ENCODE data around the gene CEP170B.
"Not testable (repeated sequence)": the region's sequence is repeated elsewhere in the genome, so short reads cannot be mapped to it uniquely, and the experiment has no call there.

Gene CEP170B

GRCh38 chr14:104844306-104845032 lies 20.6 kb upstream of the CEP170B start:
- peak; percentile 25 for DNase-seq

- DNase-seq = no peak
Observed at GRCh38 chr14:104845033-104845666, 19.9 kb upstream of the CEP170B start.

GRCh38 chr14:104845834-104846441 lies 19.1 kb upstream of the CEP170B start:
- no peak for DNase-seq

GRCh38 chr14:104852280-104852663 lies 12.8 kb upstream of the CEP170B start:
- no peak for DNase-seq

- DNase-seq = no peak
Observed at GRCh38 chr14:104855532-104856090, 9.5 kb upstream of the CEP170B start.

- DNase-seq = no peak
Observed at GRCh38 chr14:104856157-104856868, 8.8 kb upstream of the CEP170B start.

GRCh38 chr14:104856869-104857860 lies 7.9 kb upstream of the CEP170B start:
- no peak for DNase-seq

- DNase-seq = not testable (repeated sequence)
Observed at GRCh38 chr14:104857931-104858330, 7.1 kb upstream of the CEP170B start.

GRCh38 chr14:104858811-104859426 lies 6.1 kb upstream of the CEP170B start:
- no peak for DNase-seq

- no peak for DNase-seq
Observed at GRCh38 chr14:104859900-104860299, 5.2 kb upstream of the CEP170B start.

- no peak for DNase-seq
Observed at GRCh38 chr14:104860414-104860813, 4.7 kb upstream of the CEP170B start.

GRCh38 chr14:104863131-104863862 lies 1.8 kb upstream of the CEP170B start:
- no peak for DNase-seq

GRCh38 chr14:104863923-104864266 lies 1.2 kb upstream of the CEP170B start:
- DNase-seq = no peak

GRCh38 chr14:104864267-104865080 lies 594 bp upstream of the CEP170B start:
- peak; percentile 72 for DNase-seq

GRCh38 chr14:104865631-104866441 lies 768 bp downstream of the CEP170B start:
- peak; percentile 37 for DNase-seq

GRCh38 chr14:104866451-104867370 lies 1.6 kb downstream of the CEP170B start:
- DNase-seq = no peak

GRCh38 chr14:104867371-104868059 lies 2.4 kb downstream of the CEP170B start:
- no peak for DNase-seq
